Measurements from ENCODE around the gene QRSL1.

DNA sequence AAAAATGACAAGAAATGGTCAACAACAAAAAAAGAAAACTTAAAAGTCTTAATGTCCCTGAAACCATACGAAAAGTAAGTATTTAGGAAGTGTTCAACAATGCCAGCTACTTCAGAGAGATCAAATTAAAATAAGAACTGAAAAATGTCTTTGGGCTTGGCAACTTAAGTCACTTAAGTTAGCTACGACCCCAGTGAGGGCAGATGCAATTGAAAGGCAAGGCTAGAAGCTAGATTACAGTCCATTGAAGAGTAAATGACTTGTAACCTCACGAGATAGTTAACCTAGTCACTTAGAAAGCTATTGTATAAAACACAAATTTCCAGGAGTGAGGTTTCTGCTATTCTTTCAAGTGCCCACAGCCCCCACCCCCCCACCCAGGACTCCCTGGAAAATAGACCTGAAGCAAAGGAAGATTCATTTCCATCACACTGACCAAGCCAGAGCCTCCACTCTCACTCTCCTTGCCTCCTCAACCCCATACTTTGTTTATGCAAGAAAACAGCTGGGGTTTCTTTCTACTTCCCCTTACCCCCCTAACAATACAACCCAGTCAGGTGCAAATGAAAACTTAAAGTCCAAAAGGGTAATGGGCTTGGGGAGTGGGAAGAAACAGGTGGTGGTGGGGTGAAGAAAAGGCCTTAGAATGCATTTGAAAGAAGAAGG, 14.7 kb upstream of the QRSL1 start:
- no peak for TF ChIP-seq FOXM1 (IDR thresholded peaks at IDR 0.05; ENCODE audit: low read depth, low read length)
- TF ChIP-seq MXI1 (IDR thresholded peaks at IDR 0.05; ENCODE audit: low read depth, low read length): no peak
- TF ChIP-seq SMC3 (IDR thresholded peaks at IDR 0.05; ENCODE audit: borderline replicate concordance, low read length): no peak
- TF ChIP-seq, protein P1, sequence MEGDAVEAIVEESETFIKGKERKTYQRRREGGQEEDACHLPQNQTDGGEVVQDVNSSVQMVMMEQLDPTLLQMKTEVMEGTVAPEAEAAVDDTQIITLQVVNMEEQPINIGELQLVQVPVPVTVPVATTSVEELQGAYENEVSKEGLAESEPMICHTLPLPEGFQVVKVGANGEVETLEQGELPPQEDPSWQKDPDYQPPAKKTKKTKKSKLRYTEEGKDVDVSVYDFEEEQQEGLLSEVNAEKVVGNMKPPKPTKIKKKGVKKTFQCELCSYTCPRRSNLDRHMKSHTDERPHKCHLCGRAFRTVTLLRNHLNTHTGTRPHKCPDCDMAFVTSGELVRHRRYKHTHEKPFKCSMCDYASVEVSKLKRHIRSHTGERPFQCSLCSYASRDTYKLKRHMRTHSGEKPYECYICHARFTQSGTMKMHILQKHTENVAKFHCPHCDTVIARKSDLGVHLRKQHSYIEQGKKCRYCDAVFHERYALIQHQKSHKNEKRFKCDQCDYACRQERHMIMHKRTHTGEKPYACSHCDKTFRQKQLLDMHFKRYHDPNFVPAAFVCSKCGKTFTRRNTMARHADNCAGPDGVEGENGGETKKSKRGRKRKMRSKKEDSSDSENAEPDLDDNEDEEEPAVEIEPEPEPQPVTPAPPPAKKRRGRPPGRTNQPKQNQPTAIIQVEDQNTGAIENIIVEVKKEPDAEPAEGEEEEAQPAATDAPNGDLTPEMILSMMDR (IDR thresholded peaks at IDR 0.05 in 2 of 3, conservative IDR thresholded peaks at IDR 0.05 in 1 of 3; ENCODE audit: control insufficient read depth in 2 of 3, extremely low read depth in 1 of 3, insufficient read depth in 1 of 3, low read depth in 3 of 3, low read length in 3 of 3): no peak
- no peak for TF ChIP-seq HCFC1 (IDR thresholded peaks at IDR 0.05; ENCODE audit: low read length)
- TF ChIP-seq, protein P2, sequence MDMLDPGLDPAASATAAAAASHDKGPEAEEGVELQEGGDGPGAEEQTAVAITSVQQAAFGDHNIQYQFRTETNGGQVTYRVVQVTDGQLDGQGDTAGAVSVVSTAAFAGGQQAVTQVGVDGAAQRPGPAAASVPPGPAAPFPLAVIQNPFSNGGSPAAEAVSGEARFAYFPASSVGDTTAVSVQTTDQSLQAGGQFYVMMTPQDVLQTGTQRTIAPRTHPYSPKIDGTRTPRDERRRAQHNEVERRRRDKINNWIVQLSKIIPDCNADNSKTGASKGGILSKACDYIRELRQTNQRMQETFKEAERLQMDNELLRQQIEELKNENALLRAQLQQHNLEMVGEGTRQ (IDR thresholded peaks at IDR 0.05; ENCODE audit: borderline replicate concordance, low read depth, low read length): no peak
- no peak for TF ChIP-seq POLR2AphosphoS5 (IDR thresholded peaks at IDR 0.05; ENCODE audit: low read length)
- no peak for TF ChIP-seq SUZ12 (IDR thresholded peaks at IDR 0.05; ENCODE audit: unreplicated experiment)

Data from GM12878 (cell line).